Psoas muscle (tissue), 8 donors: Measurements from ENCODE around the gene LSM11. TPM values are rescaled to one million over a fixed set of nuclear protein-coding genes. Genes with fewer than 3 reads are reported as not detected.
"Not testable (repeated sequence)": the region's sequence is repeated elsewhere in the genome, so short reads cannot be mapped to it uniquely, and the experiment has no call there.

Experiments used
- ATAC-seq, 4 donors: fragments of 200-7000 bp; cut with Tn5 transposase; one replicate each; pipeline ENCODE4 v1.9.1; 2020; ENCODE audit warnings: moderate library complexity in 3 of 4, mild to moderate bottlenecking in 2 of 4
- DNase-seq, 2 donors: peaks; one replicate each; pipeline ENCODE4 v3.0.0-alpha.2; 2020
- H3K27ac ChIP-seq: fragments of 200-600 bp; one replicate; pipeline ENCODE4 v1.8.0; 2022
- H3K27me3 ChIP-seq, 3 donors: fragments of 200-600 bp in 1 of 3; one replicate each; pipeline versions ENCODE4 v1.6.1 to v1.8.0; 2013 to 2022; ENCODE audit warnings: low read length in 2 of 3, mild to moderate bottlenecking in 2 of 3, moderate library complexity in 1 of 3; ENCODE audit not compliant: insufficient read depth in 3 of 3
- H3K36me3 ChIP-seq, 2 donors: fragments of 200-600 bp in 1 of 2; one replicate each; pipeline versions ENCODE4 v1.6.1 to v1.8.0; 2013 to 2022; ENCODE audit warnings: low read depth in 1 of 2, mild to moderate bottlenecking in 1 of 2, moderate library complexity in 1 of 2; ENCODE audit not compliant: insufficient read depth in 1 of 2
- H3K4me1 ChIP-seq: fragments of 200-600 bp; one replicate; pipeline ENCODE4 v1.8.0; 2022
- H3K4me3 ChIP-seq: fragments of 200-600 bp; one replicate; pipeline ENCODE4 v1.8.0; 2022; ENCODE audit warnings: mild to moderate bottlenecking
- H3K9me3 ChIP-seq: fragments of 200-600 bp; one replicate; pipeline ENCODE4 v1.8.0; 2022
- WGBS, 3 donors: extraction: QIAGEN DNeasy Blood & Tissue Kit; methylation state at CpG; one replicate each; pipeline versions ENCODE4 v1.1.6 to v1.1.7; 2013; 5-methylcytosine and 5-hydroxymethylcytosine counted together
- intact Hi-C, 2 donors: fragments of 100-400 bp; cut with DNase I; formaldehyde crosslinking; loops; one replicate each; pipeline versions ENCODE4 v1.11.0 to v1.14.2; 2022
- polyA plus RNA-seq, 3 donors: library from polyadenylated mRNA; stranded (reverse); fragments of 200-250 nt; gene quantifications; one replicate each; pipeline ENCODE4 v1.2.3, GENCODE V29; 2013
- total RNA-seq, 4 donors: library from RNA; stranded (reverse); fragmentation: NEBNext Ultra II Directional in 2 of 4; extraction: Animal tissue kit (Norgen Biotek cat#: 25700) in 2 of 4; gene quantifications; one replicate each; pipeline versions ENCODE4 v1.2.1 to v1.2.4, GENCODE V29; 2021 to 2023
- TF ChIP-seq, protein P1 (sequence below): fragments of 200-600 bp; IDR thresholded peaks from one replicate; pipeline ENCODE4 v1.8.0; 2022; ENCODE audit warnings: antibody characterized with exemption
- donor health status: healthy with polysubstance abuse.
- donor health status: DM: no; HTN: no; CAD: no; lungs with moderate emphysema.
- donor health status: Bipolar disorder and iron deficiency.
- donor health status: healthy.
- donor health status: DM: yes; HTN: yes; CAD: no.
- donor health status: DM: no; HTN: no; CAD: no.
- donor health status: DM: no; HTN: no; CAD: no.
- donor health status: DM: yes; HTN: yes; CAD: no.

LSM11 gene
- total and polyA plus RNA-seq, 7 donors = 1.0 to 2.2 (median 1.8) TPM

DNA sequence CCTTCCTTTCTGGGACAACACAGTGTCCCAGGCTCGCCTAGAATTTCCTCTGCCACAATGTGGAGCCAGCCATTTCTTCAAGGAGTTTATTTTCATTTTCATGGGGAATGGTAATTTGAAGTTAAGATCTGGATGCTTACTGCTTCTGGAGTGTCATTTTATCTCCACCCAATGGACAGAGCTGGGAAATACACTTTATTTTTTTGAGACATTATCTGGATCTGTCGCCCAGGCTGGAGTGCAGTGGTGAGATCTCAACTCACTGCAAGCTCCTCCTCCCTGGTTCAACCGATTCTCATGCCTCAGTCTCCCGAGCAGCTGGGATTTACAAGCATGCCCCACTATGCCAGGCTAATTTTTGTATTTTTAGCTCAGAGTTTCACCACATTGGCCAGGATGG, 25.0 kb upstream of the LSM11 start:
- Histone ChIP-seq H3K36me3 (no peaks in the 10 kb centered on the region), H3K9me3 (no peaks in the 10 kb centered on the region), H3K4me1 (peaks cover 3% of the 10 kb centered on the region), H3K27ac (no peak overlapping the region), H3K27me3 (no peaks in the 10 kb centered on the region), H3K4me3 (no peak overlapping the region)
- ATAC-seq (peak; percentile 76 to 95 (median 81)), DNase-seq (no peak)
- TF ChIP-seq, protein P1, sequence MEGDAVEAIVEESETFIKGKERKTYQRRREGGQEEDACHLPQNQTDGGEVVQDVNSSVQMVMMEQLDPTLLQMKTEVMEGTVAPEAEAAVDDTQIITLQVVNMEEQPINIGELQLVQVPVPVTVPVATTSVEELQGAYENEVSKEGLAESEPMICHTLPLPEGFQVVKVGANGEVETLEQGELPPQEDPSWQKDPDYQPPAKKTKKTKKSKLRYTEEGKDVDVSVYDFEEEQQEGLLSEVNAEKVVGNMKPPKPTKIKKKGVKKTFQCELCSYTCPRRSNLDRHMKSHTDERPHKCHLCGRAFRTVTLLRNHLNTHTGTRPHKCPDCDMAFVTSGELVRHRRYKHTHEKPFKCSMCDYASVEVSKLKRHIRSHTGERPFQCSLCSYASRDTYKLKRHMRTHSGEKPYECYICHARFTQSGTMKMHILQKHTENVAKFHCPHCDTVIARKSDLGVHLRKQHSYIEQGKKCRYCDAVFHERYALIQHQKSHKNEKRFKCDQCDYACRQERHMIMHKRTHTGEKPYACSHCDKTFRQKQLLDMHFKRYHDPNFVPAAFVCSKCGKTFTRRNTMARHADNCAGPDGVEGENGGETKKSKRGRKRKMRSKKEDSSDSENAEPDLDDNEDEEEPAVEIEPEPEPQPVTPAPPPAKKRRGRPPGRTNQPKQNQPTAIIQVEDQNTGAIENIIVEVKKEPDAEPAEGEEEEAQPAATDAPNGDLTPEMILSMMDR = peak; percentile 66
- WGBS, 3 donors = 1% methylated on average over 4 of the region's 4 CpGs
- intact Hi-C loops = loop anchor here (1.0 to 10.0 kb wide), 4 partner anchors 144 to 390 kb away; partner anchors contain the start of gene ADAM19 (in 1 of the 2)

DNA sequence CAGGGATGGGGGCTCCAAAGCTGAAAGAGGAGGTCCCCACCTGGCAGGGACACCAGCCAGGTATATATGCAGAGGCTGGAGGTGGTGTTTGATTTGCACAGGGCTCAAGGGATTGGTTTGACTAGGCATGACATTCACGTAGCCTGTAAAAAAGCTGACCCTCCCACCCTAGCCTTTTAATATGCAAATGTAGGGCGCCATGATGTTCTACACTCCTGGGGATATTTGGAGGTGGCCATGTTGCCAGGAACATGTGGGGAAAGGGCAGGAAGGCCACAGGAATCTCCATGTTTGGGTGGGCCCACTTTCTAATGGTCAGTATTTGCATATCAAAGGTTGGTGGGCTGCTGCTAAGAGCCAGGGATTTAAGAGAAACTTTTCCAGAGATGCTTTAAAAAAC, 24.3 kb upstream of the LSM11 start:
- Histone ChIP-seq H3K4me1 (peaks cover 3% of the 10 kb centered on the region), H3K36me3 (no peaks in the 10 kb centered on the region), H3K27me3 (no peaks in the 10 kb centered on the region), H3K27ac (no peak overlapping the region), H3K9me3 (no peaks in the 10 kb centered on the region), H3K4me3 (no peak overlapping the region)
- DNase-seq = no peak
- no peak for ATAC-seq
- TF ChIP-seq, protein P1 = no peak
- WGBS, 3 donors = 86 to 95% (median 94%) methylated on average over 2 of the region's 2 CpGs
- intact Hi-C loops = loop anchor here (2.0 to 10.0 kb wide), 3 partner anchors 144 to 288 kb away; partner anchors contain the start of gene ADAM19 (in 1 of the 2)

DNA sequence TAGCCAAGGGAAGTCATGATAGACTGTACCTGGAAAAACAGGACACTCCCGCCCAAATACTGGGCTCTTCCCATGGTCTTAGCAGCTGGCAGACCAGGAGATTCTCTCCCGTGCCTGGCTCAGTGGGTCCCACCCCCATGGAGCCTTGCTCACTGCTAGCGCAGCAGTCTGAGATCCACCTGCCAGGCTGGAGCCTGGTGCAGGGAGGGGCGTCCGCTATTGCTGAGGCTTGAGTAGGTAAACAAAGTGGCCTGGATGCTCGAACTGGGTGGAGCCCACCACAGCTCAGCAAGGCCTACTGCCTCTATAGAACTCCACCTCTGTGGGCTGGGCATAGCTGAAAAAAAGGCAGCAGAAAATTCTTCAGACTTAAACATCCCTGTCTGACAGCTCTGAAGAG, 22.4 kb upstream of the LSM11 start:
- DNase-seq (no peak), ATAC-seq (no peak)
- TF ChIP-seq, protein P1 = no peak
- Histone ChIP-seq H3K27ac (no peak overlapping the region), H3K4me1 (peaks cover 3% of the 10 kb centered on the region), H3K9me3 (no peaks in the 10 kb centered on the region), H3K36me3 (no peaks in the 10 kb centered on the region), H3K27me3 (no peaks in the 10 kb centered on the region), H3K4me3 (no peak overlapping the region)
- WGBS, 3 donors = 85 to 87% (median 86%) methylated on average over 6 of the region's 6 CpGs
- intact Hi-C loops = no loop called here

DNA sequence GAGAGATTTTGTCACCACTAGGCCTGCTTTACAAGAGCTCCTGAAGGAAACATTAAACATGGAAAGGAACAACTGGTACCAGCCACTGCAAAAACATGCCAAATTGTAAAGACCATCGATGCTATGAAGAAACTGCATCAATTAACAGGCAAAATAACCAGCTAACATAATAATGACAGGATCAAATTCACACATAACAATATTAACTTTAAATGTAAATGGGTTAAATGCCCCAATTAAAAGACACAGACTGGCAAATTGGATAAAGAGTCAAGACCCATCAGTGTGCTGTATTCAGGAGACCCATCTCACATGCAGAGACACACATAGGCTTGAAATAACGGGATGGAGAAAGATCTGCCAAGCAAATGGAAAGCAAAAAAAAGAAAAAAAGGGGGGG, 20.6 kb upstream of the LSM11 start:
- 89 to 91% (median 90%) methylated on average over 2 of the region's 2 CpGs for WGBS, 3 donors
- H3K27me3 ChIP-seq, H3K9me3 ChIP-seq, H3K4me3 ChIP-seq, intact Hi-C loops, ATAC-seq, H3K36me3 ChIP-seq, H3K4me1 ChIP-seq, H3K27ac ChIP-seq, DNase-seq: not testable (repeated sequence)

DNA sequence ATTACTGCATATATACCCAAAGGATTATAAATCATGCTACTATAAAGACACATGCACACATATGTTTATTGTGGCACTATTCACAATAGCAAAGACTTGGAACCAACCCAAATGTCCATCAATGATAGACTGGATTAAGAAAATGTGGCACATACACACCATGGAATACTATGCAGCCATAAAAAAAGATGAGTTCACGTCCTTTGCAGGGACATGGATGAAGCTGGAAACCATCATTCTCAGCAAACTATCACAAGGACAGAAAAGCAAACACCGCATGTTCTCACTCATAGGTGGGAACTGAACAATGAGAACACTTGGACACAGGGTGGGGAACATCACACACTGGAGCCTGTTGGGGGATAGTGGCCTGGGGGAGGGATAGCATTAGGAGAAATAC, 16.9 kb upstream of the LSM11 start:
- ATAC-seq, H3K4me3 ChIP-seq, intact Hi-C loops, H3K27ac ChIP-seq, H3K4me1 ChIP-seq, H3K9me3 ChIP-seq, H3K36me3 ChIP-seq, DNase-seq, H3K27me3 ChIP-seq: not testable (repeated sequence)
- 88 to 99% (median 96%) methylated on average over 2 of the region's 2 CpGs for WGBS, 3 donors

DNA sequence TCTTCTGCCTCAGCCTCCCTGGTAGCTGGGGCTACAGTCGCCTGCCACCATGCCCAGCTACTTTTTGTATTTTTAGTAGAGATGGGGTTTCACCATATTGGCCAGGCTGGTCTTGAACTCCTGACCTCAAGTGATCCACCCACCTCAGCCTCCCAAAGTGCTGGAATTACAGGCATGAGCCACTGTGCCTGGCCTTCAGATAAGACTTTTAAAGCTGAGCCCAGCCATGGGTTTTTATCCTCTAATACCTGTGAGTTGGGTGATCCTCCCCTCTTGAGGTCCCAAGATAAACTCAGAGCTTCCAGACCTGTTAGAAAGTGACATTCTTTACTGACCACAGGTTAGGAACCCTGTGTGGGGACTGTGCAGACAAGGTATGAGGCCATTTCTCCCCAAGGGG, 15.7 kb upstream of the LSM11 start:
- H3K27me3 ChIP-seq, H3K36me3 ChIP-seq, H3K4me1 ChIP-seq, ATAC-seq, H3K9me3 ChIP-seq, DNase-seq, intact Hi-C loops, H3K4me3 ChIP-seq, H3K27ac ChIP-seq: not testable (repeated sequence)
- 98 to 100% (median 100%) methylated on average over 1 of the region's 1 CpG for WGBS, 3 donors
